IPS DF 6.9 (cell line): Measurements from ENCODE around the gene PACS2.
A peak's percentile ranks its signal among the peaks of the same experiment; 100 is the strongest.

Source experiments
- DNase-seq: peaks from one replicate; pipeline ENCODE4 v3.0.0-alpha.2; 2013; ENCODE audit warnings: low read depth, low spot score
- H3K27ac ChIP-seq: one replicate; pipeline ENCODE4 v1.5.1; 2013; ENCODE audit warnings: low read length, control low read depth
- H3K27me3 ChIP-seq: 2 replicates; pipeline ENCODE4 v1.6.1; 2013; ENCODE audit warnings: mild to moderate bottlenecking, low read length; ENCODE audit not compliant: control insufficient read depth, insufficient read depth
- H3K36me3 ChIP-seq: 2 replicates; pipeline ENCODE4 v1.6.1; 2013; ENCODE audit warnings: low read length; ENCODE audit not compliant: control insufficient read depth, insufficient read depth
- H3K4me1 ChIP-seq: 2 replicates; pipeline ENCODE4 v1.6.1; 2013; ENCODE audit warnings: low read length; ENCODE audit not compliant: control insufficient read depth, insufficient read depth
- H3K4me3 ChIP-seq: 2 replicates; pipeline ENCODE4 v1.5.1; 2013; ENCODE audit warnings: mild to moderate bottlenecking, low read length
- H3K9me3 ChIP-seq: 2 replicates; pipeline ENCODE4 v1.6.1; 2013; ENCODE audit warnings: low read length, inconsistent platforms; ENCODE audit not compliant: control insufficient read depth, insufficient read depth
- WGBS: extraction: QIAGEN DNeasy Blood & Tissue Kit; methylation state at CpG from one replicate; pipeline ENCODE4 v1.1.7; 2013; ENCODE audit warnings: mixed read lengths, missing lambda C conversion rate; ENCODE audit not compliant: insufficient read length, insufficient coverage; 5-methylcytosine and 5-hydroxymethylcytosine counted together

The PACS2 gene

DNA sequence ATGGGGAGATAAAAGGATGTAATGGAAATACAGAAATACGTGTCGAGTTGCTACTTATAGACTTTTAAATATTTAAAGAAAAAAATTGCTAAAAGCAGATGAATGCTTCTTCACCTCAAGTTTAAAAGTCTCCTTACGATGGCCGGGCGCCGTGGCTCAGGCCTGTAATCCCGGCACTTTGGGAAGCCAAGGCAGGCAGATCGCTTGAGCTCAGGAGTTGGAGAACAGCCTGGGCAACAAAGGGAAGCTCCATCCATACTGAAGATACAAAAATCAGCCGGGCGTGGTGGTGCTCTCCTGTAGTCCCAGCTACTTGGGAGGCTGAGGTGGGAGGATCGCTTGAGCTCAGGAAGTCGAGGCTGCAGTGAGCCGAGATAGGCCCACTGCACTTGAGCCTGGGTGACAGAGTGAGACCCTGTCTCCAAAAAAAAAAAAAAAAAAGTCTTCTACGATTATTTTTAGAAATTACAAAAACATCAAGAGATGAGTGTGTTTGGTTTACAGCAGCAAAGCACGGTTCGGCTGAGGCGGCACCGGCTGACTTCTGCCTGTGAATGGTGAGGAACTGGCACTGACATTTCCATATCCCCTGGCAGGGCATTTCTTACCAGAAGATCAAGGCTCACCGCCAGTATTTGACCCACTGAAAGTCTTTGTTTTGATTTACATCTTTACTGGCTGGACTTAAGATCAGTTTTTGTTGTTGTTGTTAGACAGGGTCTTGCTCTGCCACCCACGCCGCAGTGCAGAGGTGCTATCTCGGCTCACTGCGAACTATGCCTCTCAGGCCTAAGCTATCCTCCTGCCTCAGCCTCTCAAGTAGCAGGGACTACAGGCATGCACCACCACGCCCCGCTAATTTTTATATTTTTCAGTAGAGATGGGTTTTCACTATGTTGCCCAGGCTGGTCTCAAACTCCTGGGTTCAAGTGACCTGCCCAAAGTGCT is 101.2 kb downstream of the PACS2 start:
- WGBS, result no CpG with 5 or more reads among the region's 25 CpGs
- no peak overlapping the region for H3K4me3 ChIP-seq

DNA sequence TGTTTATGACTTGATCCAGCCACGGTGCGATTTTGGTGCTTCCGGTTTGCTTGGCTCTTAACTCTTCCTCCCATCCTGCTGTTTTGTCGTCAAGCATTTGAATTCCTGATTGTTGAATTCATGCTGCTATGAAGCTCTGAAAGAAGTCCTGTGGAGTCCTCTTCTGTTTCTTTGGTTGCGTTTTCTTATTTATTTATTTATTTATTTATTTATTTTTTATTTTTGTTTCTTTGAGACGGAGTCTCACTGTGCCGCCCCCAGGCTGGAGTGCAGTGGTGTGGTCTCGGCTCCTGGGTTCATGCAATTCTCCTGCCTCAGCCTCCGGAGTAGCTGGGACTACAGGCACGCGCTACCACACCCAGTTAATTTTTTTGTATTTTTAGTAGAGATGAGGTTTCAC is 102.1 kb downstream of the PACS2 start:
- Histone ChIP-seq H3K27ac (no peak overlapping the region), H3K27me3 (no peaks in the 10 kb centered on the region; the same call in 1 of the 2 replicates), H3K9me3 (no peaks in the 10 kb centered on the region), H3K4me1 (peaks cover 5% of the 10 kb centered on the region; the same call in 1 of the 2 replicates), H3K4me3 (no peak overlapping the region), H3K36me3 (no peaks in the 10 kb centered on the region; the same call in 1 of the 2 replicates)
- no CpG with 5 or more reads among the region's 11 CpGs for WGBS
- DNase-seq, result no peak

More for the DNA sequence above, 101.2 kb downstream of the PACS2 start:
- peaks cover 3% of the 10 kb centered on the region; the same call in 1 of the 2 replicates for H3K27me3 ChIP-seq
- no peak for DNase-seq
- H3K36me3 ChIP-seq, result no peaks in the 10 kb centered on the region
- H3K4me1 ChIP-seq, result peaks cover 2% of the 10 kb centered on the region; the same call in 1 of the 2 replicates
- H3K9me3 ChIP-seq, result no peaks in the 10 kb centered on the region
- H3K27ac ChIP-seq, result no peak overlapping the region

DNA sequence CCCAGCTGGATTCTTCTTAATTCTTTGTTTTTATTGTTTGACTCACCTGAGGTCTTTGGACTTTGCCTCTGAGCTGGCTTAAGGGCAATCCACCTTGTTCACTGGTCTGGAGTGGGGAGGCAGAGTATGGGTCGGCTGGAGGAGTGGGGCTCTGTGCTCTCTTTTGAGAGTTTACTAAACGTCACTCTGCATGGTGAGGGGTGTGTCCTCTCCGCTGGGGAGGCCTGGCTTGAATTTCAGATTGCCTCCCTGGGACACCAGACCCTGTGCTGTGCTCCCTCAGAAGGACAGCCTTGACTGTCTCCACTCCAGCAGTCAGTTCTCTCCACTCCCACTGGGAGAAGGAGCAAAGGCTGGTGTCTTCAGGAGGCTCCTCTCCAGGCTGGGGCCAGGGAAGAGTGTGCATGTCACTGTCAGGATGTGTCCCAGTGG is 103.2 kb downstream of the PACS2 start:
- Histone ChIP-seq H3K27me3 (no peaks in the 10 kb centered on the region; the same call in 1 of the 2 replicates), H3K4me1 (peaks cover 8% of the 10 kb centered on the region; the same call in 1 of the 2 replicates), H3K27ac (no peak overlapping the region), H3K4me3 (no peak overlapping the region), H3K9me3 (no peaks in the 10 kb centered on the region), H3K36me3 (no peaks in the 10 kb centered on the region; the same call in 1 of the 2 replicates)
- DNase-seq, result no peak
- no CpG with 5 or more reads among the region's 3 CpGs for WGBS

DNA sequence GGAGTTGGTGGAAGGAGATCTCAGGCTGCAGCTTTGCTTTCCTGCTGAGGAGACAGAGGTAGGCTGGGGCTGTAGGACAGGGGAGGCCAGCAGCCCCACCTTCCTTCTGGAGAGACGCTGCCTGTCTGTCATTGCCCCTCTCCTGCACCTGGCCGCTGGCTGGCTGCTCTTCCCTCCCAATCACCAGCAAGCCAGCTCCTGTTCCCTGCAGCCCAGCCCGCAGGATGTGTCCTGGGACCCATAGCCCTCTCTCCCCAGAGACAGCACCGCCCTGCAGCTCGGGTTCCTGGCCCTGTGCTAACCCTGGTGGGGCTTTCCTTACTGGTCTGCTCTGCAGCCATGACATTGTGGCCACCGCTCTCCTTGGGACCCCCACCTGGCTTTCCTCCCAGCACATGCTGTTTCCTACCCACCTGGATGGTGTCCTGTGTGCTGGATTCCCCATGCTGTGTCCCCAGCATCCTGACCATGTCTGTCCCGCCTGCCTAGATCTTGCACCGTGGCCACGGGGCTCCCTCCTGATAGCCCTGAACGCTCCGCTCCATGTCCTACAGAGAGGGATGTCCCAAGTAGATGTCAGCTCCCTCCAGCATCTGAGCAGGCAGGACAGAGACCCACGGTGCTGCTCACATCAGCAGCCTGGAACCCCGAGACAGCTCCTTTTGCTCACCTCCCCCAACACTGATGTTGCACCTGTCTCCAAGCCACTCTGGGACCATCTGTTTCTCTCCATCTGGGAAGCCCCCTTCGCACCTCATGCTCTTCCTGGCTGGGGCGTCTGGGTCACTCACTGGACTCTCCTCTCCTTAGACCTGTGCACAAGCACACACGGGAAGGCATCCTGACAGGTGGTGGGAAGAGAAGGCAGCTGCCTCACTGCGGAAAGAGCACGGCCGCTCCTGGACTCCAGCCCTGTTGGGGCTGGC is 104.0 kb downstream of the PACS2 start:
- Histone ChIP-seq H3K4me3 (no peak overlapping the region), H3K4me1 (peaks cover 8% of the 10 kb centered on the region; the same call in 1 of the 2 replicates), H3K36me3 (no peaks in the 10 kb centered on the region; the same call in 1 of the 2 replicates), H3K27me3 (no peaks in the 10 kb centered on the region; the same call in 1 of the 2 replicates), H3K9me3 (no peaks in the 10 kb centered on the region), H3K27ac (no peak overlapping the region)
- WGBS, result no CpG with 5 or more reads among the region's 19 CpGs
- no peak for DNase-seq

DNA sequence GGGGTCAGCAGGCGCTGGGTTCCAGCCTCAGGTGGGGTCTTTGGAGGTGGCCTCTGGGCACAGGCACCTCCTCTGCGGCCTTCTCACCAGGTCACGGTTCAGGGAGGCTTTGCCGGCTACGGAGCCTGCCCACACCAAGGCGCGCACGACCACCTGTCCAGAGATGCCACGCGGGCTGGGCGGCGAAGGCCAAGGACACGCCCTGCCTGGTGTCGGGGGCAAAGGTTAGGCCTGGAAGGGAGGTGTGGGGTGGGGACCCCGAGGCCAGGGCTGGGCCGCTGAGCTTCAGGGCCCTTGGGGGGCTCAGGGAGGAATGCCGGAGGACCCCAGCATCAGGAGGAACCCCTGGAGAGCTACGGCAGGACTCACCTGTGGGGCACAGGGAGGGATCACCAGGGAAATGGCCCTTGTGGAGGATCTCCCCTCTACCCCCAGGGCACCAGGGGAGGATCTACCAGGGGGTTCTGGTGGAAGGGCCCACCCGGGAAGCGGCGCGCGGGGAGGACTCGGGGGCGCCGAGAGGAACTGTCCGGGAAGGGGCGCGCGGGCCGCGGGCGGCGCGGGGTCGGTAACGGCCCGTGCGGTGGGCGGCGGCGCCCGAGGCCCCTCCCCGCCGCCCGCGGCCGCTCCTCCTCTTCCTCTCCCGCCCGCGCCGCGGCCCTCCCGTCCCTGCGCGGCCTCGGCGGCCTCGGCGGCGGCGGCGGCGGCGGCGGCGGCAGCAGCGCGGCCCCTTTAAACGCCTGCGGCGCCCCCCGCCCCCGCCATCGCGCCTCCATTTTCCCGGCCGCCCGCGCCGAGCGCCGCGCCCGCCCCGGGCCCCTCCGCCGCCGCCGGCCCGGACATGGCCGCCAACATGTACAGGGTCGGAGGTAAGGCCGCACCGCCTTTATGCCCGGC is 104.9 kb downstream of the PACS2 start, which contains the start of gene MTA1:
TSS of gene MTA1 (plus strand) at position 633 of the 897 bp plus-strand sequence. CDS start at position 842, 209 bp downstream.
- peaks cover 8% of the 10 kb centered on the region; the same call in 1 of the 2 replicates for H3K4me1 ChIP-seq

DNA sequence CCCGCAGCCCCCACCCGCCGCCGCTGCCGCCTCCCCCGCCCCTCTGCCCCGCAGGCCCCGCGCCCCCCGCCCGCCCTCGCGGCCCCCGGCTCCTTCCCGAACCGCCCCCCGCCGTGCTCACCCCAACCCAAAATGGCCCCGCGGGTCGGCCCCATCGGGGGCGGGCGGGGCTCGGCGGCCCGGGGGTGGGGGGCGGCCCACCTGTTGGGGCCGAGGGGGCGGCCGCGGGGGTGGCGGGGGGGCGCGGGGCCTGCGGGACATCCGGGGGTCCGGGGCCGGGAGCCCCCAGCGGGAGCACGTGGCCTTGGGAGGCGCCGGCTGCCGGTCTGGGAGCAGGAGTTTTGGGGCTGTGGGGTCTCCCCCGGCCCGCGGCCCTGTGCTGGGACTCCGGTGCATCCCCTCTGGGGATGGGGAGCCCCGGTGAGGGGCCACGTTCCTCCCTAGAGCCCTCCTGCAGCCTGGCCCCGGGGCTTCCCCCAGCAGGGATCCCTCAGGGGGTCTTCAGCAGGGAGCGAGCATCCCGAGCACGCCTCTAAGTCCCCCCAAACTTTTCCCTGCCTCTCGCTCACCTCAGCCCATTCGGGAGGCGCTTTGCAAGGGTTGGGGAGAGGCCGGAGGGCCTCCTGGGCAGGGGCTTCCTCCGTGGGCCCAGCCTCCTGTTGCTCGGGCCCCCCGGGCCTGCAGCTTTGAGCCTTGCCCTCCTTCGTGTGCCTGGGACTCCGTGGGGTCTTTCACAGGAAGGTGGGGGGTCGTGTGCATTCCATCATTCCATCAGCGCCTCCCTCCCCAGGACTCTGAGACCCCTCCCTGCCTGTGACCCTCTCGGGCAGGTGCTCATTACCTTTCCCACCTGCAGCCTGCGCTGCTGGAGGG is 105.8 kb downstream of the PACS2 start:
- Histone ChIP-seq H3K4me3 (peak overlapping the region; percentile 67), H3K36me3 (no peaks in the 10 kb centered on the region; the same call in 1 of the 2 replicates), H3K4me1 (peaks cover 8% of the 10 kb centered on the region; the same call in 1 of the 2 replicates), H3K9me3 (no peaks in the 10 kb centered on the region), H3K27ac (no peak overlapping the region), H3K27me3 (no peaks in the 10 kb centered on the region)
- no peak for DNase-seq
- WGBS, result no CpG with 5 or more reads among the region's 67 CpGs

More for the DNA sequence above, 104.9 kb downstream of the PACS2 start, which contains the start of gene MTA1:
- Histone ChIP-seq H3K36me3 (no peaks in the 10 kb centered on the region; the same call in 1 of the 2 replicates), H3K4me3 (peak within 1 kb of the TSS; percentile 67), H3K27ac (no peak within 1 kb of the TSS), H3K9me3 (no peaks in the 10 kb centered on the region), H3K27me3 (no peaks in the 10 kb centered on the region)
- WGBS, result no CpG with 5 or more reads among the region's 96 CpGs
- DNase-seq, result no peak

DNA sequence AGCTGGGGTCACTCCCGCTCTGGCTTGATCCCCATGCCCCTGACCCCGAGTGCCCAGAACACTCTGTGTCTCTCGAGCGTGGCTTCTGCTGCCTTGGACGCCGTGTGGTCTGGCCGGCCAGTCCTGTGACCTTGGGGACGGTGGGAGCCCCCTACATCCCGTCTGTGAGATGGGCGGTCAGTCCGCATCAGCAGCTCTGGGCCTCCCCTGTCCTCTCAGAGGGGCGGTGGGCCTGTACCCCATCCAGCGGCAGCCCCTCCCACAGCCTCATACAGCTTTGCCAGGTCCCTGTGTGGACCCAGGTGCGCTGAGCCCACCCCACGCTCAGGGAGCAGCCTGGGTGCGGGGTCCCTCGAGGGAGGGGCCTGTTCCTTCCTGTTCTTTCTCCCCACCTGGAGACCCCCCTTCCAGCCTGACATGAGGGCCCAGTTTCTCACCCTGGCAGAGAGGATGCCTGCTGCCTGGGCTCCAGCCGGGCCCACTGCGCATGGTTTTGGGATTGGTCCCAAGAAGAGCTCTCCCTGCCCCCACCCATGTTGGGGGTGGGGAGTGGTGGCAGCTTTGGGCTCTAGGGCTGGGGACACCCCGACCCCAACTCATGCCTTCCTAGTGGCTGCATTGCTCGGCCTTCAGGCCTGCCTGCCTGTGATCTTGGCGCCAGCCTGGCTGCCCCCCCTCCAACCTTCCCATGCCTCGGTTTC is 106.6 kb downstream of the PACS2 start:
- DNase-seq, result no peak
- peak overlapping the region; percentile 67; the same call in 1 of the 2 replicates for H3K4me3 ChIP-seq
- peaks cover 8% of the 10 kb centered on the region; the same call in 1 of the 2 replicates for H3K4me1 ChIP-seq
- H3K27ac ChIP-seq, result no peak overlapping the region
- no peaks in the 10 kb centered on the region for H3K27me3 ChIP-seq
- H3K36me3 ChIP-seq, result no peaks in the 10 kb centered on the region; the same call in 1 of the 2 replicates
- no peaks in the 10 kb centered on the region for H3K9me3 ChIP-seq
- WGBS, result no CpG with 5 or more reads among the region's 23 CpGs

DNA sequence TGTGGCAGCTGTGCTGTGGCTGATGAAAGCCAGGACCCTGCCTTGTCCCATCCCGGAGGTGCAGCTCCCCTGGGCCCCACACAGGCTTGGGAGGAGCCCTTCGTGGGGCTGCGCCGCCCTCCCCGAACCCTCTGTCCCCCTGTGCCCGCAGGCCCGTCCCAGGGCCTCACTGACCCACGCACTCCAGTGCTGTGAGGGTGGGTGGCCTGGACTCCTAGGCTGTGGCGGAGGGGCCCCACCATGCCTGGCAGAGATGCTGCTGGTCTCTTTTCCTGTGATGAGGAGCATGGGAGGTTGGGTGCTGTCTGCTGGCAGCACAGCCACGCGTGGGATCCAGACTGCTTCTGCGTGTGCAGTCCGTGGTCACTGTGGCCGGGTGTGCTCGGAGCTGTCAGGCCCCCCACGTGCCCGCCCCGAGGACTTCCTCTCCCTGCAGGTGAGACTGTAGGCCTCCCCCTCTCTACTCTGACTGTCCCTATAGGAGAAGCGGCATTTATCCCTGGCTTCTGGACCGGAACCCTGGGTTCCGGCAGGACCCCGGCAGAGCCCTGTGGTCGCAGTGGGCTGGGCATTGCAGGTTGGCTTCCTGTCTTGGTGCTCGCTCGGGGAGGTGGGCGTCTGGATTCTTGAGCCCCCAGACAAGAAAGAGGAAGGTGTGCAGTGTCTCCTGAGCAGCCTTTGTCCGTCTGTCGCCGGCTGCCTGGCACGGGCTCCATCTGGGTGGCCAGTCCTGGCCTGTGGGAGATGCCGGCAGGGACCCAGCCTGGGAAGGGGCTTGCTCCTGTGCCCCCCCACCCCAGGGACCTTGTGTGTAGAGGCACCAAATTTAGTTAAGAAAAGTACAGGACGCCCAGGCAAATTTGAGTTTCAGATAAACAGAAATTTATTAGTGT is 107.4 kb downstream of the PACS2 start:
- Histone ChIP-seq H3K27me3 (no peaks in the 10 kb centered on the region), H3K4me1 (peaks cover 8% of the 10 kb centered on the region; the same call in 1 of the 2 replicates), H3K9me3 (no peaks in the 10 kb centered on the region), H3K36me3 (peaks cover 4% of the 10 kb centered on the region), H3K27ac (no peak overlapping the region), H3K4me3 (no peak overlapping the region)
- WGBS, result no CpG with 5 or more reads among the region's 32 CpGs
- DNase-seq, result no peak
